ENCODE measurements around the gene EYS.
"Not testable (repeated sequence)": the region's sequence is repeated elsewhere in the genome, so short reads cannot be mapped to it uniquely, and the experiment has no call there.

Gene EYS

DNA sequence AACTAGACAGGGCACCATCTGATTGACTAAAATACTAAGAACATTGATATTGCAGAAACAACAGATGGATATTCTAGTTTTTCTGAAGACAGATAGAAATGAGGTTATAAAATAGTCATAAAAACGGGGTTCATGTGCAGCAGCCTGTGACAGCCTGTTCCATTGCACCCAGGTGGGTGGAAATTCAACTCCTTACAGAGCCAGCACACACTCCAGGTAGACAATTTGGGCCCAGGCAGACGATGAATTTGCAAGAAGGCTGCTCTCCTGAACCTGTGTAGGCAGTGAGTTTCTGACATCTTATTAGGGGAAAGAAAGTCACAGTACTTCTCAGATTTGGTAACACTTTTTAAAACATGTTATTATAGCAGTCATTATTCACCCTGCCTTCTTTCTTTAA is 1657.3 kb downstream of the EYS start:
- DNase-seq (ENCODE audit: extremely low spot score, insufficient read length, low read depth) (no peak), FAIRE-seq (no peak)

DNA sequence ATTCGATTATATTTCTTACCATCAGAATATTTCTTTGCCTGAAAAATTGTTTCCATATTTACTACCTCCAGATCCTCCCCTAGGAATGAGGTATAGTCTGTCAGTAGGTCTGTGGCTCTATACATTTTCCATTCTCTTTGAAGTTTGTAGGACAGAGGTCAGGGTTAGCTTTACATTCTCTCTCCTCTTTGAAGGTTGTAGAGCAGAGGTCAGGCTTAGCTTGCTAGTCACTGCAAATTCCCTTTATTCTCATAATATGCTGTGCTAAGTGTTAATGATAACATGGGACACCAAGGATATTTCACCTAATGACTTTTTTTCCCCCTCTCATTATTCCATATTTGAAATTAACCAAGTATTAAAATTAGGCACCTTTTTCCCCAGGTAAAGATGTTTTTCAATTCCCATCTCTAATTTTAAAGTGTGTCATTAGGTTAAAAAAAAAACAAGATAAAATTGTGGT is 1660.2 kb downstream of the EYS start:
- DNase-seq (ENCODE audit: extremely low spot score, insufficient read length, low read depth) (no peak), FAIRE-seq (no peak)

DNA sequence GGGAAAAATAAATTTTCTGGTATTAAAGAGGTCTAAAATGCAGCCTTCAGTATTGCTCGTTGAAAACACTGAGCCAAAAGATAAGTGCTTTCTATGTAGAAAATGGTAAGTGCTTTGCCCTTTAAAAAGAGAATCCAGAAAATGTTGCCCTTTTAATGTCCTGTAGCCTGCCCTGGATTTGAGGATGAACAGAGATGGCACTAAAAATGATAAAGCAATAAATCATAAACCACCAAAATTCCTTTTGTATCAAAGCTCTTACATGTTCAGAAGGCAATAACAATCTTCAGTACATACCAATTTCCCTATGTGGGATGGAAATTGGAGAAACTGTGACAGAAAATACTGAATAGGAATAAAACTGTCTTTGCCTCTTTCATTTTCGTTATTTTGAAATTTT is 1665.7 kb downstream of the EYS start:
- FAIRE-seq (no peak), DNase-seq (ENCODE audit: extremely low spot score, insufficient read length, low read depth) (no peak)

DNA sequence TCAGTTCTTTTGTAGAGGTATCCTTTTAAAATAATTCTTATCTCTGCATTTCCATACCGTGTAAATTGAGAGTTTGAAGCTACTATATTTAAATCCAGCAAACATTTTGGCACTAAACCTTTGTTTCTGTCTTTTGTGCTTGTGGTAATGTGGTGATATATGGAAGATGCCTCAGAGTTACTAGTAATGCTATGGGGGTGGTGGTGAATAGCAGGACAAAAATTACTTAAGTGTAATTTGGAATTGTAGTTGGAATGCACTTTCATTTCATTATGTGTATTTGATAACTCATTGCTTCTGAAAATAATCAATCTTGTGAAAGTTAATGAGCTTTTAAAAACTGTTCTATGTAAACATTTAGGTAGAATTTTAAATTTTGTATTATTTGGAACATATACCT is 1666.9 kb downstream of the EYS start:
- no peak for FAIRE-seq
- no peak for DNase-seq (ENCODE audit: extremely low spot score, insufficient read length, low read depth)

DNA sequence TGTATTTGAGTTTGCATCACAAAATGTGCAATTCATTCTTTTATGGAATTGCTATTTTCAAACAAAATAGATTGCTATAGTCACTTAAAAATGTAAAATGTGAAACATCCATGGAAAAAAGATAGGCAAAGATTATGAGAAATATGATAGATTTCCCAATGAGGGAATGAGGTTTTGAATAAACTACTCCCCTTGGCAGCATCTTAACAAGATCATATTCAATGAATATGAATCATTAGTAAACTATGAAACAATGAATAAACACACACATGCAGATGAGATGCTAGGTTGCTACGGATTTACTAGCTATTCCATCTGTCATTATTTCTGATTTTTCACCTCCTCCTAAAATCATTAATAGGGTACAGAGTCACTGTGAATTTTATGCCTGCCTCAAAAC is 1669.6 kb downstream of the EYS start:
- FAIRE-seq (no peak), DNase-seq (ENCODE audit: extremely low spot score, insufficient read length, low read depth) (no peak)

DNA sequence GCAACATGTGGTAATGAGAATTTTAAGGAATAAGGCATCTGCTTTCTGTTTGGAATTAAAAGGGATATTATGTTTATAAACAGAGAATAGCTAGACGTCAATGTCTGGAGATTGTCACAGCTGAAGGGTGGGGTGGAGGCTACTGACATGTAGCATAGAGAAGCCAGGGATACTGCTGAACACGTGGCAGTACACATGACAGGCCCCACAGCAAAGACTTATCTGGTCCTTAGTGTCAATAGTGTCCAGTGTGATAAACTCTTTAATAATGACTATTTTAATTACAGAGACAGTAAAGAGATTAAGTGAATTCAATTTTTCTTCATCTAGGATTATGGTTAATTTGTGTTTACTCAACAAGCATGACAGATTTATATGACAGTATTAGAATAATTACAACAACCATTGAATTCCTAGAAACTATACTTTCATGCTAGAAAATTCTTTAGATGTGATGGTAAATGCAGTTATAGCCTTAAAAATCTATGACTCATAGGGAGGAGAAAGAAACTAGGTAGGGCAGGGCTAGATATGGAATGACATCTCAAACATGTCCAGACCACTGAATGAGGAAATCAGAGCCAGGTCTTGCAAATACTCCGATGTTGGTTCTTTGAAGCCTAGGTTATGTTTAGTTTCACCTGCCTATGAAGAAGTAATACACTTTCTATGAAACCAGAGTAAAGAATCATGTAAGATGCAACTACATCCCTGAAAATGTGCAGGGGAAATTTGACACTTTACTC is 1671.9 kb downstream of the EYS start:
- FAIRE-seq (no peak), DNase-seq (ENCODE audit: extremely low spot score, insufficient read length, low read depth) (no peak)

DNA sequence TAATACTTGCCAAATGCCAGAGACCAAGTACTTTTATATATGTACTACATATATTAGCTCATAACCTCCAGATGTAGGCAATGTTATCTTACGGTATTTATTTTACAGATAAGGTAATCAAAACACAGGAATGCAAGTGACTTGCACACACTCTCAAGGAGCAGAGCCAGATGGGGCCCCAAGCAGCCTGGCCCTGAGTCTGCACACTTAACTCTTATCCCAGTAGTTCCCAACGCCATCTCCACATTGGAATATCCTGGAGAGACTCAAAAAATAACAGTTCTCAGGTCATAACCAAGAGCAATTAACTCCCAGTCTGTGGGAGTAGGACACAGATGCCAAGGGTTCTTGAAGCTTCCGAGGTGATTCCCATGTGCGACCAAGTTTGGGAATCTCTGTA is 1672.7 kb downstream of the EYS start:
- FAIRE-seq = no peak
- no peak for DNase-seq (ENCODE audit: extremely low spot score, insufficient read length, low read depth)

DNA sequence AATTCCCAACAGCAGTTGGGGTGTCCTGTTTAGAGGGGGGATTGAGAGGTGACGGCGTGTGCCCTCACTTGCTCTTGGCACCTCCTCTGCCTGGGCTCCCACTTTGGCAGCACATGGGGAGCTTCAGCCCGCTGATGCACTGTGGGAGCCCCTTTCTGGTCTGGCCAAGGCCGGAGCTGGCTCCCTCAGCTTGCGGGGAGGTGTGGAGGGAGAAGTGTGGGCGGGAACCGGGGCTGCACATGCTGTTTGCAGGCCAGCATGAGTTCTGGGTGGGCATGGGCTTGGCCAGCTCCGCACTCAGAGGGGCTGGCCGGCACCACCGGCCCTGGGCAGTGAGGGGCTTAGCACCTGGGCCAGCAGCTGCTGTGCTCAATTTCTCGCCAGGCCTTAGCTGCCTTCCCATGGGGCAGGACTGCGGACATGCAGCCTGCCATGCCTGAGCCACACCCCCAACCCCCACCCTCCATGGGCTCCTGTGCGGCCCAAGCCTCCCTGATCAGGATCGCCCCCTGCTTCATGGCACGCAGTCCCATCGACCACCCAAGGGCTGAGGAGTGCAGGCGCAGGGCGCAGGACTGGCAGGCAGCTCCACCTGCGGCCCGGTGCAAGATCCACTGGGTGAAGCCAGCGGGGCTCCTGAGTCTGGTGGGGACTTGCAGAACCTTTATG is 1675.9 kb downstream of the EYS start:
- not testable (repeated sequence) for FAIRE-seq; DNase-seq (ENCODE audit: extremely low spot score, insufficient read length, low read depth)

DNA sequence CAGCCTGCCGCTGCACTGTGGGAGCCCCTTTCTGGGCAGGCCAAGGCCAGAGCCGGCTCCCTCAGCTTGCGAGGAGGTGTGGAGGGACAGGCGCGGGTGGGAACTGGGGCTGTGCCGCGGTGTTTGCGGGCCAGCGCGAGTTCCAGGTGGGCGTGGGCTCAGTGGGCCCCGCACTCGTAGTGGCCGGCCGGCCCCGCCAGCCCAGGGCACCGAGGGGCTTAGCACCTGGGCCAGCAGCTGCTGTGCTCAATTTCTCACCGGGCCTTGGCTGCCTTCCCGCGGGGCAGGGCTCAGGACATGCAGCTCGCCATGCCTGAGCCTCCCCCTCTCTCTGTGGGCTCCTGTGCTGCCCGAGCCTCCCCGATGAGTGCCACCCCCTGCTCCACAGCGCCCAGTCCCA is 1683.3 kb downstream of the EYS start:
- DNase-seq (ENCODE audit: extremely low spot score, insufficient read length, low read depth) = no peak
- no peak for FAIRE-seq

DNA sequence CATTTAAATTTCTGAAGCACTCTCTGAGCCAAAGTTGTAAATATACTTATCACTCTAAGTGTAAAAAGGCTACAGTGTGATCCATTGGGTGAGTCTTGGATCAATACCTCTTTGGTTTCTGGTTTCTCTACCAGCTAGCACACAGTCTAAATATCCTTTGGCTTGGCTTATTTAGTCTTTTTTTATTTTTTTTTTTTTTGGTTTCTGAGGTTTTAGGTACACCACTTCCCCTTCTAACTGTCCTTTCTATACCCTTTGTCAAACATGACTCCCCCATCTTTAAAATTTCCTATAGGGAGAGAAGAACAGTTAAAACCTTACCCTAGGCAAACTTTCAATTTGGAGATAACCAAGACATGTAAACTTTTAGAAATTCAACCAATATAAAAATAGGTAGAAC is 1692.4 kb downstream of the EYS start:
- FAIRE-seq = no peak

DNA sequence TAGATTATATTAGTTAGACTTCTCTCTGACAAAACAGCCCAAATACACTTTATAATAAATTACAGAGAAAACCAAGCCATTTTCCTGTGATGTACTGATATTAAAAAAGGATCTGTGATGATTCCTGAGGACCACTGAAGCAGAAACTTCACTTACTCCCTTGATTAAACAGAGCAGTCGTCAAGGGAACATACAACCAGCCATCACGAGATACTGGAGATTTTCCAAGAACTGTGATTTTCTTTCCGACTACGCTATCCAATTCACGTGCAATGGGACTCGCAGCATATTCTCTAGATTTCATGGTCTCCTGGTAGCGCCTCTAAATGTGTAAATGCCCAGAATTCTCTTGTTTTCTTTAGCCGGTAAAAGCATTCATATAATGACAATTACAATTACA is 1694.0 kb downstream of the EYS start:
- DNase-seq (ENCODE audit: extremely low spot score, insufficient read length, low read depth) (no peak), FAIRE-seq (no peak)

More for the DNA sequence above, 1692.4 kb downstream of the EYS start:
- DNase-seq (ENCODE audit: extremely low spot score, insufficient read length, low read depth) = no peak

DNA sequence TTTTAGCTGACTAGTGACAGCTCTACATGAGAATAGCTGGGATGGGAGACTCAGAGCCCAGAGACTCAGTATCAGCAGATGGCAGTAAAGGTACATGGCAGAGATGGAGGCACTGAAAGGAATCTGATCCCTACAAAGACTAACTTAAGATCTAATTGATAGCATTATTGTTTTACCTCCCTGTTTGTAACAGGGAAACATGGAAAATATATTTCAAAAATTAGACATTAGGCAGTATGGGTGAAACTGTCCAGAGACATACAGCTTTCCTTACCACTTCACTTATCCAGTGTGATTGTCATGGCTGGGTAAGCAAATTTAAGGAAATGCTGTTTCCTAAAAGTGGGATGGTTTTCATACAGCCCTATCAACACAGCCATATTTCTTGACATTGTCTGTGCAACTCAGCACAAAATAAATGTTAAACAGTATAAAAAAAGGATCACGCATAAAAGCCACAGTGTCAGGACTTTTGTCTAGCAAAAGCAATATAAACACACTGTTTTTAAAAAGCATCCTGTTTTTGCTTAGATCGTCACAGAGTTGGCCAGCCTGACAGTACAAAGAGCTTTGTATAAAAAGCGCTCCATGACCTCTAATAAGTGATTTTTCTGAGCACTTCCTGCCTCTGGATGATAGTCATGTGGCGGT is 1694.5 kb downstream of the EYS start:
- FAIRE-seq (no peak), DNase-seq (ENCODE audit: extremely low spot score, insufficient read length, low read depth) (no peak)

DNA sequence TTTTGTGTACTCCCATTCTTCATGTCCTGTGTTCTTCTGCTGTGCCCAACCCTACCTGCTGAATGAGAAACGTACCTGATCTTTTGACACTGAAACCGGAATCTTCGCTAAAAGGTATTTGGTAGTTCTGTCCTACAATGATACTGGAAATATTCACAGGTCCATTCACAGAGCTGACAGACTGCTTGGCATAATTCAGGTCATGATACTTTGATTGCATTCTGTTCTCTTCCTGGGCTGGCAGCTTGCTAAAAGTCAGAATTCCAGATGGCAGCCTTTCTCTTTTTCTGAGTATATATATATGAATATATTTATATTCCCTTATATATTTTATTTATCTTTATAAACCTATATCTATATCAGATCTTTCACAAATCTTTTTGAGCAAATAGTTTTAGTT is 1696.4 kb downstream of the EYS start:
- DNase-seq (ENCODE audit: extremely low spot score, insufficient read length, low read depth) = no peak
- no peak for FAIRE-seq

DNA sequence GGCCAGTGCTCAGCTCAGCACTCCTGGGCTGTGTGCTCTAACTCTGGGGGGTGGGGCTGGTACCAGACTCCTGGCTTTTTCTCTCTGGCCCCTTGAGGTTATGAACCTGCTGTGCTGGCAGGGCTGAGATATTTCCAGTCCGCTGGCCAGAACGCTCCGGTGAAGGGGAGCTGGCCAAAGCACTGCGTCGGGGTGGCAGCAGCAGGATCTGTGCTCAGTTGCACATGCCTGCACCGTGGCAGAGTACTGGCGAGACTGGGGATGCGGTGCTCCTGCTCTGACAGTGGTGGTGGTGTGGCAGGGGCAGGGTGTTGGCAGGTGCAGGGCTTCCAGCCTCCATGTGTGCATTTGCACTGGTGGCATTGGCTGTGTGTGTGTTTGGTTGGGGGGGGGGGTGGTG is 1697.0 kb downstream of the EYS start:
- FAIRE-seq (no peak), DNase-seq (ENCODE audit: extremely low spot score, insufficient read length, low read depth) (no peak)

DNA sequence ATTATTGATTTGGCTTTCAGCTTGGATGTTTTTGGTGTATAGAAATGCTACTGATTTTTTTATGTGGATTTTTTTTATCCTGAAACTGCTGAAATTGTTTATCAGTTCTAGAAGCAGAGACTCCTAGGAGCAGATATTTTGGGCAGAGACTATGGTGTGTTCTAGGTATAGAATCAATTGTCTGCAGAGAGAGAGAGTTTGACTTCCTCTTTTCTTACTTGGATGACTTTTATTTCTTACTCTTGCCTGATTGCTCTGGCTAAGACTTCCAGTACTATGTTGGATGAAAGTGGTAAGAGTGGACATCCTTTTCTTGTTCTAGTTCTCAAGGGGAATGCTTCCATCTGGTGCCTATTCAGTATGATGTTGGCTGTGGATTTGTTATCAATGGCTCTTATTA is 1700.8 kb downstream of the EYS start:
- no peak for DNase-seq (ENCODE audit: extremely low spot score, insufficient read length, low read depth)
- FAIRE-seq = no peak

DNA sequence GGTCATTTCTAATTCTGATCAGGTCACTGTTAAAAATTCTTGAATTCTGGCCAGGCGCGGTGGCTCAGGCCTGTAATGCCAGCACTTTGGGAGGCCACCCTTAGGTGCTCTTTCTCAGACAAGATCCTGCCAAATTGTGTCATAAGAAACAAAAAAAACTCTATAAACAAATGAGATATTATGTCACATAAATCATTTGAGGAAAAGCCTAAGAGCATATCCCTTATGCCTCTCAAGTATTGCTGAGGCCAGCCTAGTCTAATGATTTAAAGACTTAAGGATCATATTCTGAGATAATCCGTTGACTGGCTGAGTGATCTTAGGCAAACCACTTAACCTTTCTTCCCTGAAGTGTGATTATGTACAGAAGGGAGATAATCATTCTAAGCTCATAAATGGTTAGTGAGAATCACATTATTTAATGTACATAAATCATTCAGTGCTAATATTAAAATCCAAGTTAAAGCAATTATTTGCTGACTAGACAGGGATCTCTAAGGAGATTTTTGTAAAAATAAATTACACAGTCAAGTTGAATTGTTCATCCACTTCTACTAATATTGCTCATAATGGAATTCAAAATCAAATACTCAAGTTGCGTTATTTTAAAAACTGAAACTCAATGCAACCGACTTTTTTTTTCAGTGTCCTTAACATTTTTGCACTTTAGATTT is 1706.1 kb downstream of the EYS start:
- DNase-seq (ENCODE audit: extremely low spot score, insufficient read length, low read depth) (no peak), FAIRE-seq (no peak)

DNA sequence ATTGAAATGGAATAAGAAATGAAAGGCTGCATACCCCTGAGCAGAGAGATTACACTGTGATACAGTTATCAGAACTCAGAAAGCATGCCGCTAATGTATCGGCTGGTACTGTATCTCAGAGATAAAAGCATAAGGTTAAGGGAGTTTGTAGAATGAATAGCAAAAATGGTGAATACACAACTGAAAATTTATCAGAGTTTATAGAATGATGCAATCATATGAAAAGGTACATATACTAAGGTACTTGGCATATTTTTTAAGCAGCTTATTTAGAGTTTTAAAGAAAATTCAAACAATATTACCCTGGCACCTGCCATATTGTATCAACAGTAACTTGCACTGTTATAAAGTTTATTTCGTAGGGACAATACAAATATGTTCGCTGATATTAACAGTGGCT is 1707.4 kb downstream of the EYS start:
- DNase-seq (ENCODE audit: extremely low spot score, insufficient read length, low read depth) = no peak
- no peak for FAIRE-seq

DNA sequence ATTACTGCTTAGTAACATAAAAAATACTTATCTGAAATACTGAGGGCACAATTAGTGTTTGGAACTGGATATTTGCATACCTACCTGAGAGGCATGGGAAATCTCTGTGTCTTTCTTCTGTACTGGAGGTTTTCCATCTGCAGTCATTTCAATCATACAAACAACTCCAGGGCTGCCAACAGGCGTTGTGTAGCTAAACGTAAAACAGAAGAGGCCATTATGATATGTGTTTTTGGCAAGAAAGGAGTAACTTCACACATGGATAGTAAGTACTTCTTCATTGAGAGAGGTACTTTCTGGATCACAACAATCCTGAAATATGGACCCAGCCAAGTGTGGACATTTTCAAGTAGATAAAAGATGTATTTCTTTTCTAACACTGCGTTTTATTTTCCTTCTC is 1708.0 kb downstream of the EYS start:
- DNase-seq (ENCODE audit: extremely low spot score, insufficient read length, low read depth) = no peak
- no peak for FAIRE-seq

DNA sequence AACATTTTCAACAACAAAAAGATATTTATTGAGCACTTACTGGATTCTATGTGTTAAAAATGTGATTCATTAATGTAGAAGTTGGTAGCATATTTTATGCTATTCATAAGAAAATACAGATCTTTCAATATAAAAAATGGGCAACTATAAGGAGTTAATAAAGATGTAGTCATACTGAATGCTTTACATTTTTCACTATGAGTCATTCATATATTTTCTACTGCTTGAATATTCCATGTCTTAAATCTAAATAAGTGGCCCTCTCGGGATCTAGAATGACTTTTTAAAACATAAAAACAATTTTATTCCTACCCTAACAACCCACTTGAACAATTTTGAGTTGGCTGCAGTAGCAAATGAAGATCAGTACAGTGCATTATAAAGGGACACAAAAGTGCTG is 1709.3 kb downstream of the EYS start:
- FAIRE-seq (no peak), DNase-seq (ENCODE audit: extremely low spot score, insufficient read length, low read depth) (no peak)

DNA sequence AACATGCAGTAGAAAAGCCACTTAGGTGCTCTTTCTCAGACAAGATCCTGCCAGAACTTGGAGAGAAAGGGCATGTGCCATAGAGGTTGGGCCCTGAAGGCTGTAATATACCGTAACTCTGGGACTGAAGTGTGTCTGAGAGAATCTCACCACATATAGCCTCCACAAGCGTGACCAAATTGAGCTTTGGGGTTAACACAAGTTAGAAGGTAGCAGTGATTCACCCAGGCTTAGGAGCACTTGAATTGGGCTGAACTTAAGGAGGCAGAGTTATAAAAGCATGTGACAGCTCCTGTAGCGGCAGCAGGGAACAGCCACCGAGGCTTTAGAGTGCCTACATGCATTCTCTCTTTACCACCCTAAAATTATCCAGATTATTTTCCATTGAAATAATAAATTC is 1709.8 kb downstream of the EYS start:
- DNase-seq (ENCODE audit: extremely low spot score, insufficient read length, low read depth) (no peak), FAIRE-seq (no peak)

DNA sequence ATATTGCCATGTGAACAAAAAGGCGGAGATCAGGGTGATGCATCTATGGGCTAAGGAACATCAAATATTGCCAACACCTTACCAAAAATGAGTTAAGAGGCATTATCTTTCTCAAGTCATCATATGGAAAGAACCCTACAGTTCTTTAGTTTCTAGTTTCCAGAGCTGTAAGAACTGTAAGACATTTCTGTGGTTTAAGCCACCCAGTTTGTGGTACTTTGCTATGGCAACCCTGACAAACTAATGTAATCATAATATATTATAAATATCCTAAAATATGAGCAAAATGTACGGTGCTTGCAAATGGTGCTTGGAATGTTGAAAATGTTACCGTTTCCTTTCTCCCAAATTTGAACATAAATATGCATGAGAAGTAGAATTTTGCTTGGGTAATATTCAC is 1721.8 kb downstream of the EYS start:
- FAIRE-seq = no peak
- DNase-seq (ENCODE audit: extremely low spot score, insufficient read length, low read depth) = no peak

All from GM18507 (cell line).